GM23338 (cell line): ENCODE results near the gene ARHGAP27. TPM values are rescaled to one million over a fixed set of nuclear protein-coding genes. Genes with fewer than 3 reads are reported as not detected.
A peak's percentile ranks its signal among the peaks of the same experiment; 100 is the strongest.

Experiments used
- ATAC-seq: fragments of 200-7000 bp; cut with Tn5 transposase; 3 replicates; pipeline ENCODE4 v1.9.1; 2020
- DNase-seq: peaks from one replicate; pipeline ENCODE4 v3.0.0-alpha.2; 2015; ENCODE audit warnings: low spot score
- H2AFZ ChIP-seq: fragments of 200-600 bp; sonication (generic); 2 replicates; pipeline ENCODE4 v1.8.0; 2016; ENCODE audit warnings: antibody characterized with exemption, mild to moderate bottlenecking, moderate library complexity
- H3F3A ChIP-seq: fragments of 200-600 bp; sonication (generic); replicated peaks from 2 replicates; pipeline ENCODE4 v1.8.0; 2017; ENCODE audit warnings: antibody characterized with exemption, mixed run types, low read depth
- H3K27ac ChIP-seq: fragments of 200-600 bp; sonication (generic); 2 replicates; pipeline ENCODE4 v1.6.1; 2016; ENCODE audit warnings: low read depth
- H3K27me3 ChIP-seq: fragments of 200-600 bp; sonication (generic); 2 replicates; pipeline ENCODE4 v1.8.0; 2016; ENCODE audit warnings: mild to moderate bottlenecking, mixed run types, moderate library complexity; ENCODE audit not compliant: insufficient read depth
- H3K36me3 ChIP-seq: fragments of 200-600 bp; sonication (generic); 2 replicates; pipeline ENCODE4 v1.8.0; 2016; ENCODE audit warnings: mild to moderate bottlenecking; ENCODE audit not compliant: insufficient read depth
- H3K4me1 ChIP-seq: fragments of 200-600 bp; sonication (generic); 2 replicates; pipeline ENCODE4 v1.8.0; 2016; ENCODE audit warnings: mild to moderate bottlenecking, moderate library complexity; ENCODE audit not compliant: insufficient read depth
- H3K4me2 ChIP-seq: fragments of 200-600 bp; sonication (generic); 2 replicates; pipeline ENCODE4 v1.7.1; 2017; ENCODE audit warnings: mixed run types
- H3K4me3 ChIP-seq: fragments of 200-600 bp; sonication (generic); 2 replicates; pipeline ENCODE4 v1.6.1; 2016; ENCODE audit warnings: mixed run types
- H3K79me2 ChIP-seq: fragments of 200-600 bp; sonication (generic); replicated peaks from 2 replicates; pipeline ENCODE4 v1.8.0; 2017; ENCODE audit warnings: mild to moderate bottlenecking; ENCODE audit not compliant: insufficient read depth
- H3K9me2 ChIP-seq: fragments of 200-600 bp; sonication (generic); 2 replicates; pipeline ENCODE4 v1.8.0; 2017; ENCODE audit not compliant: insufficient read depth
- H4K20me1 ChIP-seq: fragments of 200-600 bp; sonication (generic); replicated peaks from 2 replicates; pipeline ENCODE4 v1.8.0; 2017; ENCODE audit warnings: mild to moderate bottlenecking; ENCODE audit not compliant: insufficient read depth
- H3K27ac Mint-ChIP-seq: 2 replicates; pipeline ENCODE4 v1.8.0; 2020; ENCODE audit warnings: inconsistent platforms, mild to moderate bottlenecking, moderate library complexity, mixed read lengths
- H3K27me3 Mint-ChIP-seq: 3 replicates; pipeline ENCODE4 v1.8.0; 2022; ENCODE audit warnings: low read depth, mild to moderate bottlenecking, moderate library complexity, mixed read lengths, inconsistent platforms; ENCODE audit not compliant: insufficient read depth, poor library complexity
- H3K36me3 Mint-ChIP-seq: 3 replicates; pipeline ENCODE4 v1.8.0; 2021; ENCODE audit warnings: low read depth, mild to moderate bottlenecking, inconsistent platforms, moderate library complexity, mixed read lengths
- H3K4me1 Mint-ChIP-seq: 3 replicates; pipeline ENCODE4 v1.8.0; 2020; ENCODE audit warnings: mild to moderate bottlenecking, inconsistent platforms, mixed read lengths
- H3K4me3 Mint-ChIP-seq: 3 replicates; pipeline ENCODE4 v1.8.0; 2021; ENCODE audit warnings: moderate library complexity, mild to moderate bottlenecking, inconsistent platforms, mixed read lengths
- H3K9me3 Mint-ChIP-seq: 3 replicates; pipeline ENCODE4 v1.8.0; 2020; ENCODE audit warnings: moderate library complexity, mild to moderate bottlenecking, inconsistent platforms, mixed read lengths
- CREB1 ChIP-seq: fragments of 250-450 bp; sonication (Bioruptor Pico); IDR thresholded peaks from 2 replicates; pipeline ENCODE4 v1.5.0; 2020; ENCODE audit warnings: low read depth, mild to moderate bottlenecking, moderate library complexity
- CTCF ChIP-seq, 2 experiments: fragments of 200-600 bp in 1 of 2; sonication (generic) in 1 of 2; conservative IDR thresholded peaks; 2 replicates each; pipeline versions ENCODE4 v1.5.1 to v1.6.1; 2016 to 2017; ENCODE audit warnings: antibody characterized with exemption in 2 of 2, low read depth in 2 of 2, mild to moderate bottlenecking in 2 of 2, moderate library complexity in 1 of 2
- ETS1 ChIP-seq: IDR thresholded peaks from 2 replicates; pipeline ENCODE4 v1.6.1; 2016; ENCODE audit warnings: antibody characterized with exemption
- EZH2 ChIP-seq: fragments of 200-600 bp; sonication (generic); IDR thresholded peaks from one replicate; pipeline ENCODE4 v1.8.0; 2017; ENCODE audit warnings: antibody characterized with exemption, mild to moderate bottlenecking, low read depth; ENCODE audit not compliant: unreplicated experiment
- EZH2phosphoT487 ChIP-seq: fragments of 200-600 bp; sonication (generic); IDR thresholded peaks from one replicate; pipeline ENCODE4 v1.8.1; 2018; ENCODE audit warnings: antibody characterized with exemption; ENCODE audit not compliant: unreplicated experiment
- JUNB ChIP-seq: IDR thresholded peaks from one replicate; pipeline ENCODE4 v1.6.1; 2016; ENCODE audit warnings: antibody characterized with exemption; ENCODE audit not compliant: unreplicated experiment
- NANOG ChIP-seq: IDR thresholded peaks from 2 replicates; pipeline ENCODE4 v1.6.1; 2016; ENCODE audit warnings: antibody characterized with exemption, borderline replicate concordance
- POLR2AphosphoS5 ChIP-seq: IDR thresholded peaks from 2 replicates; pipeline ENCODE4 v1.6.1; 2016; ENCODE audit warnings: antibody characterized with exemption, low read depth
- REST ChIP-seq: IDR thresholded peaks from one replicate; pipeline ENCODE4 v1.6.1; 2018; ENCODE audit warnings: antibody characterized with exemption; ENCODE audit not compliant: unreplicated experiment
- STAT1 ChIP-seq: IDR thresholded peaks from one replicate; pipeline ENCODE4 v1.6.1; 2016; ENCODE audit warnings: antibody characterized with exemption; ENCODE audit not compliant: unreplicated experiment
- ZNF114 ChIP-seq: fragments of 250-450 bp; sonication (Bioruptor Pico); IDR thresholded peaks from 2 replicates; pipeline ENCODE4 v1.5.0; 2020; ENCODE audit warnings: mild to moderate bottlenecking, moderate library complexity
- ZNF331 ChIP-seq: fragments of 250-450 bp; sonication (Bioruptor Pico); IDR thresholded peaks from 2 replicates; pipeline ENCODE4 v1.5.0; 2020; ENCODE audit warnings: low read depth, mild to moderate bottlenecking, moderate library complexity
- ZNF462 ChIP-seq: fragments of 250-450 bp; sonication (Bioruptor Pico); IDR thresholded peaks from 2 replicates; pipeline ENCODE4 v1.5.0; 2020; ENCODE audit warnings: mild to moderate bottlenecking, moderate library complexity
- polyA plus RNA-seq: library from polyadenylated mRNA; unstranded; fragments of >200 nt; fragmentation: Nextera tagmentation; extraction: Ambion mirVana; gene quantifications from 2 replicates; pipeline ENCODE4 v1.2.1, GENCODE V29; 2016
- total RNA-seq: library from RNA; depleted of rRNA; stranded (reverse); fragments of >200 nt; shearing (Covaris generic); gene quantifications from 2 replicates; pipeline ENCODE4 v1.2.3, GENCODE V29; 2014

ARHGAP27 gene
- total and polyA plus RNA-seq, 2 experiments from 2014 or later: 5.9 to 17.7 TPM

- H3K4me2 ChIP-seq: peak overlapping the region; percentile 15; the same call in 1 of the 2 replicates
- H4K20me1 ChIP-seq: no peaks in the 10 kb centered on the region
- H3K27ac ChIP-seq: no peak overlapping the region
- H3K27me3 Mint-ChIP-seq: peaks cover 12% of the 10 kb centered on the region
- no peaks in the 10 kb centered on the region for H3K36me3 ChIP-seq
- H3K4me3 Mint-ChIP-seq: no peak overlapping the region
- H3K4me1 Mint-ChIP-seq: peaks cover 32% of the 10 kb centered on the region
- H3K4me1 ChIP-seq: peaks cover 3% of the 10 kb centered on the region; the same call in 1 of the 2 replicates
- TF ChIP-seq POLR2AphosphoS5 (no peak), CTCF (conservative IDR thresholded peaks at IDR 0.05; ENCODE audit: low read depth in 2 of 2) (no peak), JUNB (no peak), ETS1 (no peak), NANOG (no peak), STAT1 (no peak), EZH2phosphoT487 (no peak), EZH2 (no peak), CREB1 (no peak), REST (no peak), ZNF114 (CRISPR knock-in tag) (no peak), ZNF462 (CRISPR knock-in tag) (no peak), ZNF331 (CRISPR knock-in tag) (no peak)
- H2AFZ ChIP-seq: no peak overlapping the region
- H3K9me2 ChIP-seq: no peaks in the 10 kb centered on the region
- H3K36me3 Mint-ChIP-seq: no peaks in the 10 kb centered on the region
- DNase-seq (peak; percentile 48), ATAC-seq (peak; percentile 71)
- no peaks in the 10 kb centered on the region for H3K79me2 ChIP-seq
- H3K4me3 ChIP-seq: no peak overlapping the region
- no peak overlapping the region for H3K27ac Mint-ChIP-seq
- no peaks in the 10 kb centered on the region for H3F3A ChIP-seq
- H3K9me3 Mint-ChIP-seq: no peaks in the 10 kb centered on the region
- no peaks in the 10 kb centered on the region for H3K27me3 ChIP-seq
These were observed 7.6 kb upstream of the ARHGAP27 start for GRCh38 chr17:45440161-45440778.
